Activated CD4-positive, CD25-positive, alpha-beta regulatory T cell (primary cell): ENCODE results near the gene CACNA1C.

Source experiments
- DNase-seq, 4 experiments: peaks; one replicate each; lab custom pipeline; 2025; lab: John Stamatoyannopoulos, UW

The CACNA1C gene

GRCh38 chr12:2171672-2172426, 119.1 kb downstream of the CACNA1C start:
- DNase-seq = no peak

DNA sequence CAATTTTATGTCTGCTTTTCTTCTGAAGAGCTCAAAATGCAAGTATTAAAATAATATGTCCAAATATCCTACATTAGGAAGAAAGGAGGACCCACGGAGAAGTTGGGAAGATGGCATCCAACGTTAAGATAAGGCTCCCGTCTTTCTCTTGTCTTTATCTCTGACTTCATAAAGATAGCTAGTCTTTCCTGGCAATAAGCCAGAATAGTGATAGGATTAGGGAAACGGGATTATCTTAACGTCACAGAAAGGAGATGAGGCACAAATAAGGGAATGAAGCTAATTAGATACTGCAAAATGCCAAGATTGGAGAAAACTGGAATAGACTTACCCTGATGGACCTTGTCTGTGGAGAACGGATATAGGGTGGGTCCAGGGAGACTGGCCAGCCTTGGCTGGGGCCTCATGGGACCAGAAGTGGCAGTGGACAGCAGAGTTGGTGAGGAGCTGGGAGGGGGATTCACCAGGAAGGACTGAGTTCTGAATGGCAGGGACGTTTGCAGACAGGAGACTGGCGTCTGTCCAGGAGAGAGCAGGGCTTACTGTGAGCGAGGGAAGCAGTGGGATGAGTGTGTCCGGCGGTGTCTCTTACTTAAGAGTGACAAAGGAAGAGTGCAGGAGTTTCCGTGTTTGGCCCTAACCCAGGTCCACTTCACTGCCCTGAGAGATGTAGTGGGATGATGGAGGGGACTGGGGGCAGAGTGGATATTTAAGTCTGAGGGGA, 119.9 kb downstream of the CACNA1C start:
- no peak for DNase-seq

DNA sequence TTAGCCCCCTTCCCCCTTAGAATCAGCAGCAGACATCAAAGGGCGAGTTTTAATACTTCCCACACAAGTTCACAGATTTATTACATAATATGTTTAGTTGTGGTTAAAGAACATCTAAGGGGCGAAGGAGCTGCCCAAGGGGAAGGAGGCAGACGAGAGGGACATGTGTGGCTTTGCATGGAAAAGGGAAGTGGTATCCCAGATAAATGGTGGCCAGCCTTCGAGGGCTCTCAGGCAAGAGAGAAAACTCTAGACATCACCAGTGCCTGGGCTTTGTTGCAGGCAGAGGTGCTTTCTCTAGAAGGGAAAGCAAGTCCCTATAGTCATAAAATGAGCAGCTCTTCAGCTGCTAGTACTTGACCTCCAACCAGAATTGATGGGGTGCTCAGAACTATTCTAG, 121.2 kb downstream of the CACNA1C start:
- no peak for DNase-seq

GRCh38 chr12:2177003-2177402, 124.2 kb downstream of the CACNA1C start:
- no peak for DNase-seq

GRCh38 chr12:2177751-2178150, 125.0 kb downstream of the CACNA1C start:
- DNase-seq = no peak

DNA sequence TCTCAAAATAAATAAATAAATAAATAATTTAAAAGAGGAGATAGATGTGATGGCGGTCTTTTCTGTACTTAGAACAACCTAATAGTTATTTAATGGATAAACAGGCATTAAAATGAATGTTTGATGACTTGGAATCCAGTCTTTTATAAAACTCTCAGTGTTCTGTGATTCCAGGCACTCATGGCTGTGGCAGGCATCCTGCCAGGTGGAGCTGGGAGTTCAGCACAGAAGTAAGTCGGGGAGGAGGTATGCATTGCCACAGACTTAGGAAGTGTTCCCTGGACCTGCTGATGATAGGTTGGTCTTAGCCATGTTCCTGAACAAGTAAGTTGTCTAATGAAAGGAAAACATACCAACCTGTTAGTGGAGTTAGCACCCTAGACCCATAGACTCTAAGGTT, 126.3 kb downstream of the CACNA1C start:
- DNase-seq = no peak

DNA sequence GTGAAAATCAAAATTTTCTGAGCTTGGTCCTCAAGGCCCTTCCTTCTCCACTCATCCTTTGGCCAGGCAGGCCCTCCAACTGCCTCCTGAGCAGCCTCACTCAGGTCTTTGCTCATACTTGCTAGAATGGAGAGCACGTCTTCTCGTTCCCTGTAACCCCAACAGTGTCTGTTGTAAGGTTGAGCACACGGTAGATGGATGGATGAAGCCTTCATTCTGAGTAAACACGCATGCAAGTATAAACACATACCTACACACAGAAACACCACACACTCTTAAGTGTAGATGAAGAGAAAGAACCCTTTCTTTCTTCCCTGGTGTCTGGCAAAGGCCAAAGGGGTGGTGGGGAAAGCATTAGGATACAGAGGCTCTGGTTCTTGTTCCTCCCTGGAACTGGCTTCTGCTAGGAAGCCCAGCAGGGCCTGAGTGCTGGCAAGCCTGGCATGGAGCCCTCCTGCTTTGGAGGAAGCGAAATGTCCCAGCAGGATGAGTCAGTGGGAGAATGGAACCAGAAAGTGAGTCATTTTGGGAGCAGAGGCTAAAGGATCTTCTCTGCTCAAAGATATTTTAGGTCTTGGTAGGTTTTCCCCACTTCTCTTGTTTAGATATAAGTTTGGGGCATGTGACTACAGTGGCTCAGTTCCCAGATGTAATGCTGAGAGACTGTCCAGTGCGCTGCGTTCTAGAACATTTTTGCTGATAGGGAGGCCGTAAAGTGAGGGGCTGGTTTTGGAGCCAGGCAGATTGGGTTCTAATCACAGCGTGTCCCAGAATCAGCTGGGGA, 127.4 kb downstream of the CACNA1C start:
- DNase-seq = no peak

- DNase-seq = no peak
These were observed 127.9 kb downstream of the CACNA1C start for GRCh38 chr12:2180737-2181082.

GRCh38 chr12:2183556-2184541, 131.1 kb downstream of the CACNA1C start:
- no peak for DNase-seq

- DNase-seq = no peak
These were observed 133.1 kb downstream of the CACNA1C start for GRCh38 chr12:2185751-2186341.

- DNase-seq = no peak
These were observed 134.6 kb downstream of the CACNA1C start for GRCh38 chr12:2187195-2187945.

DNA sequence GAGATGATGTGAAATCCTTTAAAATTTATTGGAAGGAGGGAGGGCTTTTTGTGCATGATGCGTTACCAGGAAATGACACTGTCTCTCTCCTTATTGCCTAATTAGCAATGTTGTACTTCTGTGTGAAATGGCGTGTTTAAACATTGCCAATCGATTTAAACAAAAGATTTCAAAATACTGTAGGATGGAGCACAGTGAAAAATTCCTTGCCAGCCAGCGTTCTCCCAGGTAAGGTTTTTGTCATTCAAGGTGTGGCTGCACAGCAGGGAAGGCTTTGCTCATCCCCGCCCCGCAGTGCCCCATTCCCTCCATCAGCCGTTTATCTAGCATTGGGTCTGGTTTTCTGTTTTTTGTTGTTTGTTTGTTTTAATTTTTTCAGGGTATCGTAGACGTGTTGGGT, 137.3 kb downstream of the CACNA1C start:
- DNase-seq = no peak

GRCh38 chr12:2190896-2191533, 138.2 kb downstream of the CACNA1C start:
- no peak for DNase-seq

DNA sequence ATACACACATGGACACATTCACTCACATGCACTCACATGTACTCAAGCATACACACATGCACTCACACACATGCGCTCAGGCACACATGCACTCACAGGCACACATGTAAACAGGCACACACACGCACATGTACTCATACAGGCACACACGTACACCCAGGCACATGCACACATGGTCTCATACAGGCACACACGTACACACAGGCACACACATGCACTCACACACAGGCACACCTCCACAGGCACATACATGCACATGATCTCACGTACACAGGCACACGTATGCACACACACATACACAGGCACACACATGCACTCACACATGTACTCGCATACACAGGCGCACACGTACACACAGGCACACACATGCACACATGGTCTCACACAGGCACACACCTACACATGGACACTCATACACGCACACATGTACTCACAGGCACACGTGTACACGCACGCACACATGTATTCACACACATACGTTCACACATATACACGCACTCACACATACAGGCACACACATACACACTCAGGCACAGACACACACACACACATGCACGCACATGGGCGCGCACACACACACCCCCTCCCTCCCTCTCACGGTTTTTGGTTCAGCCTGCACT, 138.9 kb downstream of the CACNA1C start:
- DNase-seq = no peak

GRCh38 chr12:2192231-2192630, 139.4 kb downstream of the CACNA1C start:
- no peak for DNase-seq

DNA sequence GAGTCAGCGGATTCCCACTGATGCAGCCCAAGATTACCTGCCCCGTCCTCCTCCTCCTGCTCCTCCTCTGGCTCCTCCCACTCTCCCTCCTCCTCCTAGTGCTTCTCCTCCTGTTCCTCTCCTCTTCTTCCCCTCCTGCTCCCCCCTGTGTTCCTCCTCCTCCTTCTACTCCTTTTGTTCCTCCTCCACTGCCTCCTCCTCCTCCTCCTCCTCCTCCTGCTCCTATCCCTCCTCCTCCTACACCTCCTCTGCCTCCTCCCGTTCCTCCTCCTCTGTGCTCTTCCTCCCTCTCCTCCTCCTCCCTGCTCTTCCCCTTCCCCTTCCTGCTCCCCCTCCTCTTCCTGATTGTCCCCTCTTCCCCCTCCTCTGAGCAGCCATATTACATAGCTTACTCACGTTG, 141.3 kb downstream of the CACNA1C start:
- DNase-seq = no peak

- DNase-seq = no peak
These were observed 141.8 kb downstream of the CACNA1C start for GRCh38 chr12:2194571-2194970.

GRCh38 chr12:2195085-2195484, 142.3 kb downstream of the CACNA1C start:
- no peak for DNase-seq

DNA sequence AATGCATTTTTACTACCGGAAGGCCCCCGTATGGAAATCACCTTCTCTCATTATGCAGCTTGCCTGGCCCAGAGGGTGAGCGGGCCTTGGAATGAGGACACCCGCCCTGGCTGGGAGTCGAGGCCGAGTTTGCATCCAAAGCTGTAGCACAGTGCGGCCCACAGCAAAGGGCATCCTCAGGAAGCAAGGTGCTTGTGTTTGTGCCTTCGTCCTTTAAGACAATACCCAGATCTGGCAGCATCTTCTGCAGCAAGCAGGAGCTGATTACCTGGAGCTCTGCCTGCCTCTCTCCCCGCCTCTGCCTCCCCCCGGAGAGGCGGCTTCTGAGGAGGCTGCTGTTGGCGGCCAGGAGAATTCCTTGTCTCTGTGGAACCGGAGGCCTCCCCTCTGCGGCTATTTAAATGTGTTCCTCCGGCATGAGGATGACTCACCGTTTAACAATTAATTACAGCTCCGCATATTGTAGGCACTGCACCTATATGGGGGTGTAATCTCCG, 145.3 kb downstream of the CACNA1C start:
- DNase-seq = no peak
